NCI-H2171 treated with DMSO at 0.1 percent for 48 hours (cell line): ENCODE measurements around the gene YJU2.

Experiments used
- DNase-seq: peaks from one replicate; lab custom pipeline; 2025; lab: John Stamatoyannopoulos, UW

YJU2 gene

GRCh38 chr19:4298810-4299550, 52.1 kb downstream of the YJU2 start:
- DNase-seq, result no peak

GRCh38 chr19:4300589-4300988, 53.7 kb downstream of the YJU2 start:
- DNase-seq, result no peak

- no peak for DNase-seq
Measured at GRCh38 chr19:4301590-4302242, 54.8 kb downstream of the YJU2 start.

- DNase-seq, result no peak
Measured at GRCh38 chr19:4302243-4302640, 55.4 kb downstream of the YJU2 start, which contains the start of gene TMIGD2. Gene TMIGD2, minus strand, starts transcription at chr19:4302389. Its CDS starts 4 bp downstream, at chr19:4302385.

GRCh38 chr19:4303819-4304537, 57.1 kb downstream of the YJU2 start:
- no peak for DNase-seq

- peak; percentile 84 for DNase-seq
Measured at GRCh38 chr19:4304538-4305256, 57.8 kb downstream of the YJU2 start, which contains the start of gene FSD1. Gene FSD1, plus strand, starts transcription at chr19:4304598. Its CDS starts 149 bp downstream, at chr19:4304747.

GRCh38 chr19:4305257-4305612, 58.4 kb downstream of the YJU2 start:
- DNase-seq, result peak; percentile 14

GRCh38 chr19:4305659-4306058, 58.8 kb downstream of the YJU2 start:
- no peak for DNase-seq

- no peak for DNase-seq
Measured at GRCh38 chr19:4310247-4311121, 63.6 kb downstream of the YJU2 start.

GRCh38 chr19:4313847-4314490, 67.1 kb downstream of the YJU2 start:
- no peak for DNase-seq

GRCh38 chr19:4316956-4317355, 70.1 kb downstream of the YJU2 start:
- DNase-seq, result no peak

GRCh38 chr19:4318460-4318859, 71.6 kb downstream of the YJU2 start:
- DNase-seq, result no peak
